PC-9 (cell line): ENCODE results near the gene RHD. TPM values are rescaled to one million over a fixed set of nuclear protein-coding genes. Genes with fewer than 3 reads are reported as not detected.

Experiments
- BruUV-seq: library from RNA; stranded (reverse); fragments of 400-500 nt; replicated peaks from 2 replicates; lab custom pipeline; 2021; lab: Mats Ljungman, UMichigan
- CTCF ChIA-PET: fragments of 300-600 bp; sonication (Branson Sonifier 250); formaldehyde crosslinking; loops from one replicate; lab custom pipeline; 2022; ENCODE audit warnings: antibody characterized with exemption; lab: Charles Lee
- POLR2A ChIA-PET: fragments of 300-600 bp; sonication (Branson Sonifier 250); formaldehyde crosslinking; loops from one replicate; lab custom pipeline; 2022; ENCODE audit warnings: antibody characterized with exemption; ENCODE audit not compliant: unreplicated experiment; lab: Charles Lee
- DNase-seq, 2 experiments: peaks; one replicate each; pipeline versions ENCODE4 v3.0.0 to v3.0.0-alpha.2; 2015 to 2022; ENCODE audit warnings: mixed read lengths in 1 of 2
- H2AFZ ChIP-seq: fragments of 200-600 bp; sonication (generic); 2 replicates; pipeline ENCODE4 v1.8.1; 2017; ENCODE audit warnings: antibody characterized with exemption
- H3F3A ChIP-seq: fragments of 200-600 bp; sonication (generic); 2 replicates; pipeline ENCODE4 v1.8.1; 2017; ENCODE audit warnings: antibody characterized with exemption, mild to moderate bottlenecking, low read depth; ENCODE audit not compliant: insufficient read depth
- H3K27ac ChIP-seq: fragments of 200-600 bp; sonication (generic); 2 replicates; pipeline ENCODE4 v1.6.1; 2016; ENCODE audit warnings: mixed run types
- H3K27me3 ChIP-seq: fragments of 200-600 bp; sonication (generic); 2 replicates; pipeline ENCODE4 v1.6.1; 2016; ENCODE audit warnings: low read depth, mixed run types; ENCODE audit not compliant: insufficient read depth
- H3K36me3 ChIP-seq: fragments of 200-600 bp; sonication (generic); 2 replicates; pipeline ENCODE4 v1.6.1; 2016; ENCODE audit warnings: low read depth, mixed run types
- H3K4me1 ChIP-seq: fragments of 200-600 bp; sonication (generic); replicated peaks from 2 replicates; pipeline ENCODE4 v1.6.1; 2016; ENCODE audit warnings: mixed run types; ENCODE audit not compliant: insufficient read depth
- H3K4me2 ChIP-seq: fragments of 200-600 bp; sonication (generic); 2 replicates; pipeline ENCODE4 v1.6.1; 2017; ENCODE audit warnings: mixed run types
- H3K4me3 ChIP-seq: fragments of 200-600 bp; sonication (generic); 2 replicates; pipeline ENCODE4 v1.6.1; 2016; ENCODE audit warnings: mixed run types
- H3K79me2 ChIP-seq: fragments of 200-600 bp; sonication (generic); 2 replicates; pipeline ENCODE4 v1.6.1; 2017; ENCODE audit warnings: low read depth, mixed run types
- H3K9me2 ChIP-seq: fragments of 200-600 bp; sonication (generic); 2 replicates; pipeline ENCODE4 v1.8.1; 2017; ENCODE audit warnings: mild to moderate bottlenecking; ENCODE audit not compliant: insufficient read depth
- H3K9me3 ChIP-seq: fragments of 200-600 bp; sonication (generic); 2 replicates; pipeline ENCODE4 v1.8.1; 2016; ENCODE audit warnings: low read depth; ENCODE audit not compliant: insufficient read depth
- H4K20me1 ChIP-seq: fragments of 200-600 bp; sonication (generic); 2 replicates; pipeline ENCODE4 v1.8.1; 2017; ENCODE audit not compliant: insufficient read depth
- CTCF ChIP-seq: fragments of 200-600 bp; sonication (generic); conservative IDR thresholded peaks from 2 replicates; pipeline ENCODE4 v1.6.1; 2017; ENCODE audit warnings: mixed run types, antibody characterized with exemption, mild to moderate bottlenecking, moderate library complexity
- EZH2 ChIP-seq: fragments of 200-600 bp; sonication (generic); IDR thresholded peaks from 2 replicates; pipeline ENCODE4 v1.8.0; 2017; ENCODE audit warnings: antibody characterized with exemption, low read depth
- intact Hi-C: fragments of 100-400 bp; cut with micrococcal nuclease; formaldehyde crosslinking; loops from one replicate; pipeline ENCODE4 v1.10.0; 2022; ENCODE audit not compliant: unreplicated experiment
- total RNA-seq: library from RNA; stranded (reverse); gene quantifications from 2 replicates; pipeline ENCODE4 v1.2.3, GENCODE V29; 2021

The RHD gene
- total RNA-seq, 1 experiment from 2014 or later: not detected

GRCh38 chr1:25245809-25246599 is 26.3 kb upstream of the RHD start:
- peak overlapping the region; percentile 85 for H3K27ac ChIP-seq
- peaks cover 28% of the 10 kb centered on the region for H4K20me1 ChIP-seq
- ChIA-PET CTCF (no interaction called here), POLR2A (no interaction called here)
- intact Hi-C loops: loop anchor here (5.0 to 10.0 kb wide), 2 partner anchors 106 to 569 kb away; partner anchors contain the start of gene MTFR1L
- H3K36me3 ChIP-seq: peaks cover 28% of the 10 kb centered on the region
- peak overlapping the region; percentile 89 for H3K4me2 ChIP-seq
- H3F3A ChIP-seq: peaks cover 20% of the 10 kb centered on the region
- no peaks in the 10 kb centered on the region for H3K9me3 ChIP-seq
- peak overlapping the region; percentile 73 for H3K4me3 ChIP-seq
- peak in 1 of 2 experiments; percentile 40 for DNase-seq
- H3K9me2 ChIP-seq: no peaks in the 10 kb centered on the region
- H2AFZ ChIP-seq: peak overlapping the region; percentile 85; the same call in 1 of the 2 replicates
- peaks cover 30% of the 10 kb centered on the region for H3K79me2 ChIP-seq
- no peak for TF ChIP-seq EZH2
- TF ChIP-seq CTCF: no peak
- no TSS peak for BruUV-seq
- H3K4me1 ChIP-seq: peaks cover 13% of the 10 kb centered on the region
- H3K27me3 ChIP-seq: no peaks in the 10 kb centered on the region

GRCh38 chr1:25246600-25247023 is 25.7 kb upstream of the RHD start:
- H4K20me1 ChIP-seq: peaks cover 28% of the 10 kb centered on the region
- TF ChIP-seq EZH2: no peak
- no peak for TF ChIP-seq CTCF
- peaks cover 30% of the 10 kb centered on the region for H3K79me2 ChIP-seq
- peak overlapping the region; percentile 73 for H3K4me3 ChIP-seq
- peaks cover 28% of the 10 kb centered on the region for H3K36me3 ChIP-seq
- intact Hi-C loops: loop anchor here (5.0 to 10.0 kb wide), 2 partner anchors 106 to 568 kb away; partner anchors contain the start of gene MTFR1L
- BruUV-seq: no TSS peak
- peak overlapping the region; percentile 89 for H3K4me2 ChIP-seq
- peaks cover 20% of the 10 kb centered on the region for H3F3A ChIP-seq
- no peaks in the 10 kb centered on the region for H3K9me3 ChIP-seq
- peak overlapping the region; percentile 85 for H3K27ac ChIP-seq
- CTCF ChIA-PET: no interaction called here
- no peaks in the 10 kb centered on the region for H3K9me2 ChIP-seq
- H3K4me1 ChIP-seq: peaks cover 13% of the 10 kb centered on the region; the same call in 1 of the 2 replicates
- H3K27me3 ChIP-seq: no peaks in the 10 kb centered on the region
- POLR2A ChIA-PET: no interaction called here
- DNase-seq: peak in 1 of 2 experiments; percentile 20
- H2AFZ ChIP-seq: peak overlapping the region; percentile 85

- peak within 1 kb of the TSS; percentile 73 for H3K4me3 ChIP-seq
- H3F3A ChIP-seq: peaks cover 20% of the 10 kb centered on the region
These were observed 25.1 kb upstream of the RHD start, which contains the start of gene RSRP1 for GRCh38 chr1:25247024-25247828. RSRP1 (minus strand) TSS chr1:25247454; CDS start chr1:25246963, 491 bp downstream.

More at GRCh38 chr1:25247024-25247828, 25.1 kb upstream of the RHD start, which contains the start of gene RSRP1:
- H3K27ac ChIP-seq: peak within 1 kb of the TSS; percentile 85
- H4K20me1 ChIP-seq: peaks cover 28% of the 10 kb centered on the region
- peak within 1 kb of the TSS; percentile 85 for H2AFZ ChIP-seq
- intact Hi-C loops: loop anchor here (5.0 to 10.0 kb wide), 2 partner anchors 105 to 568 kb away; partner anchors contain the start of gene MTFR1L
- H3K27me3 ChIP-seq: no peaks in the 10 kb centered on the region
- peaks cover 30% of the 10 kb centered on the region for H3K79me2 ChIP-seq
- DNase-seq: peak; percentile 81 to 97
- H3K9me2 ChIP-seq: no peaks in the 10 kb centered on the region
- BruUV-seq: TSS peak; percentile 80
- peaks cover 13% of the 10 kb centered on the region; the same call in 1 of the 2 replicates for H3K4me1 ChIP-seq
- H3K9me3 ChIP-seq: no peaks in the 10 kb centered on the region
- peak within 1 kb of the TSS; percentile 89 for H3K4me2 ChIP-seq
- ChIA-PET CTCF (no interaction called here), POLR2A (interaction anchor here (1.1 kb wide), 1 partner anchor 15 kb away, joined by 4 read pairs; the partner anchor contains the start of gene SYF2)
- peaks cover 26% of the 10 kb centered on the region for H3K36me3 ChIP-seq
- TF ChIP-seq EZH2 (no peak), CTCF (no peak)
